OCI-LY1 (cell line): ENCODE measurements around the gene SMIM7.

Experiments used
- EZH2 ChIP-seq: fragments of 200-600 bp; sonication (generic), shearing (Covaris generic); IDR thresholded peaks from 2 replicates; pipeline ENCODE4 v1.8.0; 2017; ENCODE audit warnings: borderline replicate concordance, mixed run types, mild to moderate bottlenecking, antibody characterized with exemption, low read length, moderate library complexity, mixed read lengths
- TF ChIP-seq, protein P1 (sequence below): fragments of 200-600 bp; sonication (generic), shearing (Covaris generic); IDR thresholded peaks from 2 replicates; pipeline ENCODE4 v1.5.1; 2017; ENCODE audit warnings: mild to moderate bottlenecking, antibody characterized with exemption, low read length, moderate library complexity, mixed read lengths

GRCh38 chr19:16600824-16601223 is 59.1 kb downstream of the SMIM7 start:
- TF ChIP-seq EZH2, result no peak
- TF ChIP-seq, protein P1, sequence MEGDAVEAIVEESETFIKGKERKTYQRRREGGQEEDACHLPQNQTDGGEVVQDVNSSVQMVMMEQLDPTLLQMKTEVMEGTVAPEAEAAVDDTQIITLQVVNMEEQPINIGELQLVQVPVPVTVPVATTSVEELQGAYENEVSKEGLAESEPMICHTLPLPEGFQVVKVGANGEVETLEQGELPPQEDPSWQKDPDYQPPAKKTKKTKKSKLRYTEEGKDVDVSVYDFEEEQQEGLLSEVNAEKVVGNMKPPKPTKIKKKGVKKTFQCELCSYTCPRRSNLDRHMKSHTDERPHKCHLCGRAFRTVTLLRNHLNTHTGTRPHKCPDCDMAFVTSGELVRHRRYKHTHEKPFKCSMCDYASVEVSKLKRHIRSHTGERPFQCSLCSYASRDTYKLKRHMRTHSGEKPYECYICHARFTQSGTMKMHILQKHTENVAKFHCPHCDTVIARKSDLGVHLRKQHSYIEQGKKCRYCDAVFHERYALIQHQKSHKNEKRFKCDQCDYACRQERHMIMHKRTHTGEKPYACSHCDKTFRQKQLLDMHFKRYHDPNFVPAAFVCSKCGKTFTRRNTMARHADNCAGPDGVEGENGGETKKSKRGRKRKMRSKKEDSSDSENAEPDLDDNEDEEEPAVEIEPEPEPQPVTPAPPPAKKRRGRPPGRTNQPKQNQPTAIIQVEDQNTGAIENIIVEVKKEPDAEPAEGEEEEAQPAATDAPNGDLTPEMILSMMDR, result no peak
